Measurements from ENCODE around the gene EGR2. TPM values are rescaled to one million over a fixed set of nuclear protein-coding genes. Genes with fewer than 3 reads are reported as not detected.

Gene EGR2
- total RNA-seq, 1 experiment from 2014 or later = 0.41 TPM

- peaks cover 22% of the 10 kb centered on the region for H3K4me1 ChIP-seq (ENCODE audit: low read length)
- no peak overlapping the region for H2AFZ ChIP-seq (ENCODE audit: low read length)
- peaks cover 52% of the 10 kb centered on the region for H4K20me1 ChIP-seq (ENCODE audit: insufficient read depth, low read depth, low read length)
- no peak for DNase-seq
- no peak overlapping the region for H3K9ac ChIP-seq (ENCODE audit: low read length)
- no peak overlapping the region for H3K4me3 ChIP-seq (ENCODE audit: low read length)
- H3K79me2 ChIP-seq (ENCODE audit: low read length) = peaks cover 14% of the 10 kb centered on the region
- peaks cover 26% of the 10 kb centered on the region for H3K36me3 ChIP-seq (ENCODE audit: insufficient read depth, low read length)
- H3K9me3 ChIP-seq (ENCODE audit: low read length) = no peaks in the 10 kb centered on the region
- H3K4me2 ChIP-seq (ENCODE audit: low read depth, low read length, poor library complexity, severe bottlenecking) = no peak overlapping the region
- H3K27ac ChIP-seq (ENCODE audit: low read length) = no peak overlapping the region
- no peaks in the 10 kb centered on the region for H3K9me2 ChIP-seq (replicated peaks; ENCODE audit: insufficient read depth, low read length)
- no peaks in the 10 kb centered on the region for H3K27me3 ChIP-seq (ENCODE audit: low read length)
These were observed 5.8 kb downstream of the EGR2 start for GRCh38 chr10:62810156-62810902.

DNA sequence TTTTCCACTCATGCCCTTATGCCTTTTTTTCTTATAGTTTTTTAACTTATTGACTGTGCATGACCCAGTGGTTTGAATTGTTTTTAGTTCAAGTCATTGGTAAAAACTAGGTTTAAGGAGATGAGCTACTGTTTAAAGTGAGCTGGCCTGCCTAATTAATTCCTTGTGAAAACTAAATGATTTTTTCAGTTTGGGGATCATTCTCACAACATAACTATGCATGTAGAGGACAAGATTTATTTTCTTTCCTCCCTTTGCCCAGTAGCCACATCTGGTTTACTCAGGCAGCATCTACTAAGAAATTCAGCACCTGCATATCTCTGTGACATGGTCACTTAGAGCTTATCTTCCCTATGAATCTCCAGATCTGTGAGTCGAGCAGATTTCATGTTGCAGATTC is 9.9 kb downstream of the EGR2 start:
- Histone ChIP-seq H3K4me2 (ENCODE audit: low read depth, low read length, poor library complexity, severe bottlenecking) (peak overlapping the region; percentile 96), H4K20me1 (ENCODE audit: insufficient read depth, low read depth, low read length) (peaks cover 55% of the 10 kb centered on the region), H3K9me3 (ENCODE audit: low read length) (no peaks in the 10 kb centered on the region), H3K9me2 (replicated peaks; ENCODE audit: insufficient read depth, low read length) (no peaks in the 10 kb centered on the region), H3K4me1 (ENCODE audit: low read length) (peaks cover 30% of the 10 kb centered on the region), H3K79me2 (ENCODE audit: low read length) (peaks cover 18% of the 10 kb centered on the region), H3K4me3 (ENCODE audit: low read length) (peak overlapping the region; percentile 97; the same call in 1 of the 2 replicates), H3K9ac (ENCODE audit: low read length) (peak overlapping the region; percentile 17), H2AFZ (ENCODE audit: low read length) (no peak overlapping the region), H3K27me3 (ENCODE audit: low read length) (no peaks in the 10 kb centered on the region), H3K27ac (ENCODE audit: low read length) (no peak overlapping the region), H3K36me3 (ENCODE audit: insufficient read depth, low read length) (peaks cover 26% of the 10 kb centered on the region)
- no peak for DNase-seq

GRCh38 chr10:62805231-62806099 is 10.7 kb downstream of the EGR2 start:
- Histone ChIP-seq H3K9ac (ENCODE audit: low read length) (peak overlapping the region; percentile 86), H3K27ac (ENCODE audit: low read length) (peak overlapping the region; percentile 53; the same call in 1 of the 2 replicates), H3K9me3 (ENCODE audit: low read length) (no peaks in the 10 kb centered on the region), H3K27me3 (ENCODE audit: low read length) (no peaks in the 10 kb centered on the region), H3K4me1 (ENCODE audit: low read length) (peaks cover 30% of the 10 kb centered on the region), H3K4me2 (ENCODE audit: low read depth, low read length, poor library complexity, severe bottlenecking) (peak overlapping the region; percentile 96), H3K4me3 (ENCODE audit: low read length) (peak overlapping the region; percentile 97), H3K9me2 (replicated peaks; ENCODE audit: insufficient read depth, low read length) (no peaks in the 10 kb centered on the region), H3K36me3 (ENCODE audit: insufficient read depth, low read length) (peaks cover 26% of the 10 kb centered on the region), H3K79me2 (ENCODE audit: low read length) (peaks cover 18% of the 10 kb centered on the region), H4K20me1 (ENCODE audit: insufficient read depth, low read depth, low read length) (peaks cover 50% of the 10 kb centered on the region), H2AFZ (ENCODE audit: low read length) (peak overlapping the region; percentile 69; the same call in 1 of the 2 replicates)
- DNase-seq = no peak

DNA sequence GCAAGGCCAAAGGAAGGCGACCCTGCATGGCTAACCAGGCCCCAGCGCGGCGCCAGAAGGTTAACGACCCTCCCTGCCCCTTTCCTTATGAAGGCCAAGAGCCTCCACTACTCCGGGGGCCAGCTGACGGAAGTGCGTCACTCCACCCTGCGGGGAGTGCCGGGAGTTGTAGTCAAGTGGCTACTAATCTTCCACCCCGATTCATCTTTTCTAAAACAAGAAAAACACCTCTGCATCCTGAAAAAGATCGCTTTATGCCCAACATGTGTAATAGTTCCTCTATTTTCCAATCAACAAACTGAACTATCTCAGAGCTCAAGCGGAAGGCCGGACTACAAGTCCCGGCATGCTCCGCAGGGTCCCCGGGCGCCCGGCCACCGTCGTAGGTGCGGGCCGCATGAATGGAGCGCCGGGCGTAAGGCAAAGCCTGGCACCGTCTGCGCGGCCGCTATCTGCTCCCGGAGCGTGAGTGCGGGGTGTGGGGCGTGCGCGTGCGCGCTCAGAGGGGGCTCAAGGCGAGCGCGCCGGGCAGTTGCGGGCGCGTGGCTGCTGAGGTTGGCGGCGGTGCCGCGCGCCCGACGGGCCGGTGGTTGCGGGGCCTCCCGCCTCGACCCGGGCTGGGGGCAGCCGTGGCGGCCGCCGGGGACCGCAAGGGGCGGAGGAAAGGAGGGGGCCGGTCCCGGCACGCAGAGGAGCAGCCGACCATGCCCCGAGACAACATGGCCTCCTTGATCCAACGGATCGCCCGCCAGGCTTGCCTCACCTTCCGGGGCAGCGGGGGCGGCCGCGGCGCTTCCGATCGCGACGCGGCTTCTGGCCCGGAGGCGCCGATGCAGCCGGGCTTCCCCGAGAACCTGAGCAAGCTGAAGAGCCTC is 11.6 kb downstream of the EGR2 start, which contains the start of gene ADO:
Gene ADO, plus strand, starts transcription at position 365 of the 875 bp plus-strand sequence. Its CDS starts 340 bp downstream, at position 705.
- H3K9me3 ChIP-seq (ENCODE audit: low read length) = no peaks in the 10 kb centered on the region
- peak within 1 kb of the TSS; percentile 96 for H3K4me2 ChIP-seq (ENCODE audit: low read depth, low read length, poor library complexity, severe bottlenecking)
- peaks cover 42% of the 10 kb centered on the region for H4K20me1 ChIP-seq (ENCODE audit: insufficient read depth, low read depth, low read length)
- H3K36me3 ChIP-seq (ENCODE audit: insufficient read depth, low read length) = peaks cover 26% of the 10 kb centered on the region
- no peaks in the 10 kb centered on the region for H3K27me3 ChIP-seq (ENCODE audit: low read length)
- peaks cover 18% of the 10 kb centered on the region for H3K79me2 ChIP-seq (ENCODE audit: low read length)
- H3K4me1 ChIP-seq (ENCODE audit: low read length) = peaks cover 30% of the 10 kb centered on the region
- peak within 1 kb of the TSS; percentile 97 for H3K4me3 ChIP-seq (ENCODE audit: low read length)
- H3K9me2 ChIP-seq (replicated peaks; ENCODE audit: insufficient read depth, low read length) = no peaks in the 10 kb centered on the region
- H3K27ac ChIP-seq (ENCODE audit: low read length) = peak within 1 kb of the TSS; percentile 53; the same call in 1 of the 2 replicates
- H3K9ac ChIP-seq (ENCODE audit: low read length) = peak within 1 kb of the TSS; percentile 86
- peak; percentile 94 for DNase-seq
- peak within 1 kb of the TSS; percentile 69 for H2AFZ ChIP-seq (ENCODE audit: low read length)

DNA sequence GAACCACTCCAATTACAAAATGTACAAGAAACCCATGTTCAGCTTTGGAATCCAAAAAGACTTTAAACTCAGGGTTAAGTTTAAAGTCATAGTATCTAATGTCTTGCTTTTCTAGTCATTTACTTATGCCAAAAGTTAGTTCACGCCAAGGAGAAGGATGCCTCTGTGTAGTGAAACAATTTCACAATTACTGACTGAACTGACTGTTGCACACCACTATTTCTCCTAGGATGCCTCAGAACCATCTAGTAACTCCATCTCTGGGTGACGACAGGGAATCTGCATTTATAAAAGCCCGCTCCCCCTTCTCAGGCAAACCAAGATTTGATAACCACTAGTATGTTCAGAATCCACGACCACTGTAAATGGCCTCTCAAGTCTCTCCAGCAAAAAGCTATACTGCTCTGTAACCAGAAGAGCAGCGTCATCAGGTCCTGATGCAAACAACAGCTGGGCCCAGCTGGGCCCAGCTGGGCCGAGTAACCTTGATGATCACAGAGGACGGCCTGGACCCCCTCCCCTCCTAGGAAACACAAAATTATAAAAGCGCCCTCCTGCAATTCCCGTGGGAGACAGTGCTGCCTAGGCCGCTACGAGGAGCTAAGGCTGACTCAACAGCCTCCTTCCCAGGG is 12.3 kb downstream of the EGR2 start:
- peak overlapping the region; percentile 86 for H3K9ac ChIP-seq (ENCODE audit: low read length)
- H4K20me1 ChIP-seq (ENCODE audit: insufficient read depth, low read depth, low read length) = peaks cover 37% of the 10 kb centered on the region
- peaks cover 26% of the 10 kb centered on the region for H3K36me3 ChIP-seq (ENCODE audit: insufficient read depth, low read length)
- H3K27ac ChIP-seq (ENCODE audit: low read length) = no peak overlapping the region
- H3K9me3 ChIP-seq (ENCODE audit: low read length) = no peaks in the 10 kb centered on the region
- H3K27me3 ChIP-seq (ENCODE audit: low read length) = no peaks in the 10 kb centered on the region
- peak overlapping the region; percentile 96 for H3K4me2 ChIP-seq (ENCODE audit: low read depth, low read length, poor library complexity, severe bottlenecking)
- H3K4me1 ChIP-seq (ENCODE audit: low read length) = peaks cover 30% of the 10 kb centered on the region
- H3K4me3 ChIP-seq (ENCODE audit: low read length) = peak overlapping the region; percentile 97
- peaks cover 18% of the 10 kb centered on the region for H3K79me2 ChIP-seq (ENCODE audit: low read length)
- no peaks in the 10 kb centered on the region for H3K9me2 ChIP-seq (replicated peaks; ENCODE audit: insufficient read depth, low read length)
- H2AFZ ChIP-seq (ENCODE audit: low read length) = peak overlapping the region; percentile 69
- no peak for DNase-seq

GRCh38 chr10:62801871-62802270 is 14.3 kb downstream of the EGR2 start:
- H3K27ac ChIP-seq (ENCODE audit: low read length) = no peak overlapping the region
- H3K79me2 ChIP-seq (ENCODE audit: low read length) = peaks cover 17% of the 10 kb centered on the region
- no peak for DNase-seq
- no peak overlapping the region for H2AFZ ChIP-seq (ENCODE audit: low read length)
- peaks cover 22% of the 10 kb centered on the region for H3K4me1 ChIP-seq (ENCODE audit: low read length)
- H3K9me3 ChIP-seq (ENCODE audit: low read length) = no peaks in the 10 kb centered on the region
- H3K4me3 ChIP-seq (ENCODE audit: low read length) = no peak overlapping the region
- H3K9ac ChIP-seq (ENCODE audit: low read length) = no peak overlapping the region
- no peak overlapping the region for H3K4me2 ChIP-seq (ENCODE audit: low read depth, low read length, poor library complexity, severe bottlenecking)
- peaks cover 18% of the 10 kb centered on the region for H4K20me1 ChIP-seq (ENCODE audit: insufficient read depth, low read depth, low read length)
- 0 out of 2 replicates have a peak, but pooled peaks cover 4% of the 10 kb centered on the region for H3K27me3 ChIP-seq (ENCODE audit: low read length)
- no peaks in the 10 kb centered on the region for H3K9me2 ChIP-seq (replicated peaks; ENCODE audit: insufficient read depth, low read length)
- peaks cover 9% of the 10 kb centered on the region for H3K36me3 ChIP-seq (ENCODE audit: insufficient read depth, low read length)

- no peak for DNase-seq
- no peaks in the 10 kb centered on the region for H3K36me3 ChIP-seq (ENCODE audit: insufficient read depth, low read length)
- H3K9ac ChIP-seq (ENCODE audit: low read length) = no peak overlapping the region
- no peak overlapping the region for H3K27ac ChIP-seq (ENCODE audit: low read length)
- no peak overlapping the region for H3K4me2 ChIP-seq (ENCODE audit: low read depth, low read length, poor library complexity, severe bottlenecking)
- H3K9me2 ChIP-seq (replicated peaks; ENCODE audit: insufficient read depth, low read length) = no peaks in the 10 kb centered on the region
- 0 out of 2 replicates have a peak, but pooled peaks cover 4% of the 10 kb centered on the region for H3K27me3 ChIP-seq (ENCODE audit: low read length)
- no peak overlapping the region for H3K4me3 ChIP-seq (ENCODE audit: low read length)
- no peaks in the 10 kb centered on the region for H3K4me1 ChIP-seq (ENCODE audit: low read length)
- H3K9me3 ChIP-seq (ENCODE audit: low read length) = no peaks in the 10 kb centered on the region
- H4K20me1 ChIP-seq (ENCODE audit: insufficient read depth, low read depth, low read length) = no peaks in the 10 kb centered on the region
- H2AFZ ChIP-seq (ENCODE audit: low read length) = no peak overlapping the region
- no peaks in the 10 kb centered on the region for H3K79me2 ChIP-seq (ENCODE audit: low read length)
These were observed 19.3 kb downstream of the EGR2 start for GRCh38 chr10:62796896-62797295.
